Natural killer cell (primary cell): ENCODE data around the gene TRRAP. TPM values are rescaled to one million over a fixed set of nuclear protein-coding genes. Genes with fewer than 3 reads are reported as not detected.

Source experiments
- ATAC-seq, 3 donors: fragments of 150-1000 bp in 2 of 3; fragments of 200-7000 bp in 1 of 3; cut with Tn5 transposase; 1 replicate in 1 of 3; 2 replicates in 2 of 3; pipeline ENCODE4 v1.10.0; 2021; ENCODE audit warnings: mild to moderate bottlenecking in 2 of 3, moderate library complexity in 2 of 3
- DNase-seq, 2 donors: peaks; one replicate each; pipeline versions ENCODE4 v3.0.0 to v3.0.0-alpha.2; 2013 to 2021; ENCODE audit warnings: mixed read lengths in 1 of 2
- H3K27ac ChIP-seq: one replicate; pipeline ENCODE4 v1.5.1; 2013; ENCODE audit warnings: mild to moderate bottlenecking, low read length
- H3K27me3 ChIP-seq: one replicate; pipeline ENCODE4 v1.6.1; 2013; ENCODE audit warnings: low read length; ENCODE audit not compliant: control insufficient read depth, insufficient read depth
- H3K36me3 ChIP-seq: one replicate; pipeline ENCODE4 v1.6.1; 2013; ENCODE audit warnings: low read length; ENCODE audit not compliant: control insufficient read depth, insufficient read depth
- H3K4me1 ChIP-seq: one replicate; pipeline ENCODE4 v1.6.1; 2013; ENCODE audit warnings: low read length; ENCODE audit not compliant: control insufficient read depth, insufficient read depth
- H3K4me3 ChIP-seq: one replicate; pipeline ENCODE4 v1.5.1; 2013; ENCODE audit warnings: low read length
- H3K9me3 ChIP-seq: one replicate; pipeline ENCODE4 v1.6.1; 2013; ENCODE audit warnings: low read length; ENCODE audit not compliant: control insufficient read depth, insufficient read depth
- H3K27ac Mint-ChIP-seq, 2 donors: one replicate each; pipeline ENCODE4 v1.8.0; 2022; ENCODE audit warnings: mild to moderate bottlenecking in 2 of 2, mixed read lengths in 2 of 2, moderate library complexity in 1 of 2
- H3K27me3 Mint-ChIP-seq, 2 donors: one replicate each; pipeline ENCODE4 v1.8.0; 2022; ENCODE audit warnings: low read depth in 2 of 2, mixed read lengths in 2 of 2
- H3K36me3 Mint-ChIP-seq: one replicate; pipeline ENCODE4 v1.8.0; 2022; ENCODE audit warnings: mixed read lengths
- H3K4me1 Mint-ChIP-seq, 2 donors: one replicate each; pipeline ENCODE4 v1.8.0; 2022; ENCODE audit warnings: mixed read lengths in 2 of 2
- H3K4me3 Mint-ChIP-seq: one replicate; pipeline ENCODE4 v1.8.0; 2022; ENCODE audit warnings: mild to moderate bottlenecking, moderate library complexity, mixed read lengths
- H3K9me3 Mint-ChIP-seq, 2 donors: one replicate each; pipeline ENCODE4 v1.8.0; 2022; ENCODE audit warnings: mixed read lengths in 2 of 2
- WGBS: methylation state at CpG from one replicate; pipeline ENCODE4 v1.1.7; 2013; ENCODE audit warnings: missing lambda C conversion rate; ENCODE audit not compliant: insufficient coverage; 5-methylcytosine and 5-hydroxymethylcytosine counted together
- intact Hi-C: fragments of 100-400 bp; cut with micrococcal nuclease; formaldehyde crosslinking; loops from one replicate; pipeline ENCODE4 v1.14.2; 2022
- total RNA-seq, 4 donors: library from RNA; stranded (reverse); fragments of 120-200 nt in 1 of 4; gene quantifications; one replicate each; pipeline versions ENCODE4 v1.2.3 to v1.2.4, GENCODE V29; 2013 to 2022
- TF ChIP-seq, protein P1 (sequence below): fragments of 200-600 bp; IDR thresholded peaks from one replicate; pipeline ENCODE4 v1.8.0; 2022; ENCODE audit warnings: antibody characterized with exemption

Gene TRRAP
- total RNA-seq, 3 donors from 2014 or later (not counting 1 experiment from before 2014, with no cell fraction given): 45.4 to 62.9 (median 62.4) TPM

DNA sequence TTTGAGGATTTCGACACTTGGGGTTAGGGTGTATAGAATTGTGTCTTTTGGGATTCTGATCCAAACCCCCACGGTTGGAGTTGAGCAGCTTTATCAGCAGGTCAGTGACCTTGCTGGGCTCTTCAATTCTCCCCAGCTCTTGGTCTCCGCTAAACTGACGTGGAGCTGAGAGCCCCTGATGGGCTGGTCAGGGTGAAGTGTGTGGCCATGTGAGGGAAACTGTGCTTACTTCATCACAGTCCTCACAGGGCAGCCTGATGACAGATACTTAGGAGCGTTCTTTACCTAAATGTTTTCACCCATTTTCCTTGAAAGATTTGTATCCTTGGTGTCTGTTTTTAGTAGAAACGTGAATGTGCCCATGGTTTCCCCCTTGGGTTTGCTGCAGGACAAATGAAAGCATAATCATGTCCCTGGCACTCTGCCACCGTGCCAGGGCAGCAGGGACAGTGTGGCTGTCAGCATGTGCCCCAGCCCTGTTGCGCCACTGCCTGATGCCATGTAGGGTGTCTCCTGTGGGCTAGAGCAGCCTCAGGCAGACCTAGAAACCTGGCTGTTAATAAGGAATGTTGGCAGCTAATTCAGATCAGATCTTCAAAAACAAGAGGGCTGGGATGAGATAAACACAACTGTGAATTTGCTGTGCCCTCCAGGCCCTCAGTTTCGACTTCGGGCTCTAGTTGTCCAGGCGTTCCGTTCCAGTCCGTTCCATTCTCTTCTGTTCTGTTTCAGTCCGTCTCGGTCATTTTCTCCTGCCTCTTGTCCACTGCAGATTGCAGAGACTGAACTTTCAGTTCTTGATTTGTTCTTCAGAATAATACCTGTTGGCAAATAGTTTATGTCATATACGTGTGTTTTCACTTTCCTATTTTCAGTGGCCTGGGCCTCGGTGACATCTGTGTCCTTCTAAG is 96.8 kb downstream of the TRRAP start:
- Mint-ChIP-seq H3K36me3 (peaks cover 45% of the 10 kb centered on the region), H3K4me1 (no peaks in the 10 kb centered on the region), H3K4me3 (no peak overlapping the region), H3K27ac (no peak overlapping the region), H3K9me3 (no peaks in the 10 kb centered on the region), H3K27me3 (no peaks in the 10 kb centered on the region)
- Histone ChIP-seq H3K27ac (no peak overlapping the region), H3K9me3 (no peaks in the 10 kb centered on the region), H3K4me3 (no peak overlapping the region), H3K36me3 (peaks cover 91% of the 10 kb centered on the region), H3K4me1 (no peaks in the 10 kb centered on the region), H3K27me3 (no peaks in the 10 kb centered on the region)
- TF ChIP-seq, protein P1, sequence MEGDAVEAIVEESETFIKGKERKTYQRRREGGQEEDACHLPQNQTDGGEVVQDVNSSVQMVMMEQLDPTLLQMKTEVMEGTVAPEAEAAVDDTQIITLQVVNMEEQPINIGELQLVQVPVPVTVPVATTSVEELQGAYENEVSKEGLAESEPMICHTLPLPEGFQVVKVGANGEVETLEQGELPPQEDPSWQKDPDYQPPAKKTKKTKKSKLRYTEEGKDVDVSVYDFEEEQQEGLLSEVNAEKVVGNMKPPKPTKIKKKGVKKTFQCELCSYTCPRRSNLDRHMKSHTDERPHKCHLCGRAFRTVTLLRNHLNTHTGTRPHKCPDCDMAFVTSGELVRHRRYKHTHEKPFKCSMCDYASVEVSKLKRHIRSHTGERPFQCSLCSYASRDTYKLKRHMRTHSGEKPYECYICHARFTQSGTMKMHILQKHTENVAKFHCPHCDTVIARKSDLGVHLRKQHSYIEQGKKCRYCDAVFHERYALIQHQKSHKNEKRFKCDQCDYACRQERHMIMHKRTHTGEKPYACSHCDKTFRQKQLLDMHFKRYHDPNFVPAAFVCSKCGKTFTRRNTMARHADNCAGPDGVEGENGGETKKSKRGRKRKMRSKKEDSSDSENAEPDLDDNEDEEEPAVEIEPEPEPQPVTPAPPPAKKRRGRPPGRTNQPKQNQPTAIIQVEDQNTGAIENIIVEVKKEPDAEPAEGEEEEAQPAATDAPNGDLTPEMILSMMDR: no peak
- DNase-seq: no peak
- 98% methylated on average over 17 of the region's 17 CpGs for WGBS
- no peak for ATAC-seq
- intact Hi-C loops: no loop called here

DNA sequence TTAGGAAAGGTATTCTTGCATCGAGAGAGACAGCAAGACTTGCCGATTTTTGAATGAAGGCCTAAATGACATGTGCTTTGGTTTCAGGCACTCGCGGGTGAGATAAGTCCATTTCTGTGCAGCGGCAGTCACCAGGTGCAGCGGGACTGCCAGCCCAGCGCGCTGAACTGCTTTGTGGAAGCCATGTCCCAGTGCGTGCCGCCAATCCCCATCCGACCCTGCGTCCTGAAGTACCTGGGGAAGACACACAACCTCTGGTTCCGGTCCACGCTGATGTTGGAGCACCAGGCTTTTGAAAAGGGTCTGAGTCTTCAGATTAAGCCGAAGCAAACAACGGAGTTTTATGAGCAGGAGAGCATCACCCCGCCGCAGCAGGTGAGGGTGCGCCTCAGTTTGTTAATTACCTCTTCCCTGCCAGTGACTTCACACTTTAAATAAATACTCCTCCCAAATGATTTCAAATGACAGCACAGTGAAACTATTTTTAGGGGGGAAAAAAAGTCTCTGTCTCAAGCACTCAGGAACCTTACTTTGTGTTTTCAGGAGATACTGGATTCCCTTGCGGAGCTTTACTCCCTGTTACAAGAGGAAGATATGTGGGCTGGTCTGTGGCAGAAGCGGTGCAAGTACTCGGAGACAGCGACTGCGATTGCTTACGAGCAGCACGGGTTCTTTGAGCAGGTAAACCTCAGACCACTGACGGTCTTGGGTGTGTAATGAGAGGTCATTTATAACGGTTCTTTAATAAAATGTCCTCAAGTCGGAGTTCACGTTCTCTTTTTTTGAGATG is 98.3 kb downstream of the TRRAP start:
- 97% methylated on average over 29 of the region's 30 CpGs for WGBS
- no peak for ATAC-seq
- Mint-ChIP-seq H3K4me1 (no peaks in the 10 kb centered on the region), H3K36me3 (peaks cover 36% of the 10 kb centered on the region), H3K9me3 (no peaks in the 10 kb centered on the region), H3K27ac (no peak overlapping the region), H3K4me3 (no peak overlapping the region), H3K27me3 (no peaks in the 10 kb centered on the region)
- intact Hi-C loops: no loop called here
- Histone ChIP-seq H3K27me3 (no peaks in the 10 kb centered on the region), H3K9me3 (no peaks in the 10 kb centered on the region), H3K27ac (no peak overlapping the region), H3K4me3 (no peak overlapping the region), H3K4me1 (no peaks in the 10 kb centered on the region), H3K36me3 (peaks cover 84% of the 10 kb centered on the region)
- TF ChIP-seq, protein P1: no peak
- no peak for DNase-seq

DNA sequence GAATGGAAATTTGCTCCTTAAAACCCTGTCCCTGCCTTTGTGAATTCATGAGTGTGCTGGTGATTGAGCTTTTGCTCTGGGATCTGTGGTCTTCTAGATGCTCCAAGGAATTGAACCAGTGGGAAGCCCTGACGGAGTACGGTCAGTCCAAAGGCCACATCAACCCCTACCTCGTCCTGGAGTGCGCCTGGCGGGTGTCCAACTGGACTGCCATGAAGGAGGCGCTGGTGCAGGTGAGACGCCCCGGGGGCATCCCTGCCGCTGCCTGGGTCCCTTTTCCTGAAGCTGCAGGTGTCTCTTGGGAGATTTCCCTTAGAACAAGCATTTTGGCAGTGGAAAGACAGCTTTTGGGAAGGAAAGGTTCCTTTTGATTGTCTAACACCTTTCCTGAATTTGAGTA is 100.3 kb downstream of the TRRAP start:
- WGBS: 98% methylated on average over 9 of the region's 9 CpGs
- intact Hi-C loops: no loop called here

More for the DNA sequence above, 100.3 kb downstream of the TRRAP start:
- Mint-ChIP-seq H3K27ac (no peak overlapping the region), H3K9me3 (no peaks in the 10 kb centered on the region), H3K4me3 (no peak overlapping the region), H3K36me3 (peaks cover 37% of the 10 kb centered on the region), H3K27me3 (no peaks in the 10 kb centered on the region), H3K4me1 (no peaks in the 10 kb centered on the region)
- no peaks in the 10 kb centered on the region for H3K4me1 ChIP-seq
- TF ChIP-seq, protein P1: no peak
- peaks cover 86% of the 10 kb centered on the region for H3K36me3 ChIP-seq
- DNase-seq: no peak
- no peaks in the 10 kb centered on the region for H3K27me3 ChIP-seq
- ATAC-seq: no peak
- H3K9me3 ChIP-seq: no peaks in the 10 kb centered on the region
- H3K27ac ChIP-seq: no peak overlapping the region
- H3K4me3 ChIP-seq: no peak overlapping the region
